GM12872 (cell line): Measurements from ENCODE around the gene TPH2.

Experiments used
- CTCF ChIP-seq: IDR thresholded peaks from 3 replicates; pipeline ENCODE4 v1.5.1; 2011; ENCODE audit warnings: low read depth, mild to moderate bottlenecking, low read length, moderate library complexity; ENCODE audit not compliant: insufficient read depth

Gene TPH2

GRCh38 chr12:72012874-72013273, 74.2 kb downstream of the TPH2 start:
- TF ChIP-seq CTCF: no peak

- TF ChIP-seq CTCF: no peak
These were observed 77.2 kb downstream of the TPH2 start for GRCh38 chr12:72015895-72016294.

- peak; percentile 84 for TF ChIP-seq CTCF
These were observed 78.5 kb downstream of the TPH2 start for GRCh38 chr12:72017054-72017651.

- no peak for TF ChIP-seq CTCF
These were observed 79.4 kb downstream of the TPH2 start for GRCh38 chr12:72018036-72018435.

- TF ChIP-seq CTCF: no peak
These were observed 86.0 kb downstream of the TPH2 start for GRCh38 chr12:72024613-72025012.

GRCh38 chr12:72025524-72025923, 86.9 kb downstream of the TPH2 start:
- TF ChIP-seq CTCF: no peak

GRCh38 chr12:72028966-72029365, 90.3 kb downstream of the TPH2 start:
- no peak for TF ChIP-seq CTCF
